Right renal pelvis (tissue), 4 donors: ENCODE measurements around the gene GPAT3. TPM values are rescaled to one million over a fixed set of nuclear protein-coding genes. Genes with fewer than 3 reads are reported as not detected.
"Not testable (repeated sequence)": the region's sequence is repeated elsewhere in the genome, so short reads cannot be mapped to it uniquely, and the experiment has no call there.

Experiments
- DNase-seq, 4 donors: peaks; one replicate each; pipeline ENCODE4 v3.0.0-alpha.2; 2013; ENCODE audit warnings: low read depth in 4 of 4, low spot score in 3 of 4, missing footprints in 1 of 4
- polyA plus RNA-seq, 4 donors: library from polyadenylated mRNA; unstranded; fragments of 120-200 nt; gene quantifications; one replicate each; pipeline ENCODE4 v1.2.1, GENCODE V29; 2013; ENCODE audit not compliant: insufficient read length in 4 of 4

The GPAT3 gene
- polyA plus RNA-seq, 4 donors = 17.4 to 24.1 (median 20.8) TPM

DNA sequence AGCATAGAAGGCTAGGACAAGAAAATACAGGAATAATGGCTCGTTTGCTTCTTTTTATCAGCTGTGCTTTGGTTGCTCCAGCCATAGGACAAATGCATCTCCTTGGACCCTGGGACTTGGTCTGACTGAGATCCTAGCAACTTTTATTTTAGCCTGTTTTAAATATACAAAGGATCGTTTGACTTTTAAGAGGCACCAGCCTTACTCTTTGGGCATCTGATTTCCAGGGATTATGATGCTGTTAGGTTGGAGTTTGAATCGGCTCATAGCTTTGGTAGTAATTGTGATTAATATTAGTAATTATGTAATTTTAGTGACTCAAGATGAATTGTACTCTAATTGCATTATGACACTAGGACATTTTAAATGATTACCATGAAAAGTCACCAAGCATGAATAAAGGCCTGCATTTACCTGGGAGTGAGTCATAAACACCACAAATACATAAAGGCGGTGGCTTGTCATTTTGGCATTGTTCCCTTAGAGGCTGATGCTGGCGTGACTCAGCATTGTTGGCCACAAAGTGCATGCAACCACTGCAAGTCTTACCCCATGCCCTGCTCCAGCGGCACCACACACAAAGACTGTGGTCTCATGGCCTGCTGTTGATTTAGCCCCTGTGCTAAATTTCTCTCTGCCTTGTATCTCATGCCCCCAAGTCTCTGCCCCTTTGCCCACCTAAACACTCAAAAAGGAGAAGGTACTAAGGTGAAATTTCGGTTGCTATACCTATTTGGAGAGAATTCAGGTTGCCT, 12.4 kb downstream of the GPAT3 start:
- no peak for DNase-seq

DNA sequence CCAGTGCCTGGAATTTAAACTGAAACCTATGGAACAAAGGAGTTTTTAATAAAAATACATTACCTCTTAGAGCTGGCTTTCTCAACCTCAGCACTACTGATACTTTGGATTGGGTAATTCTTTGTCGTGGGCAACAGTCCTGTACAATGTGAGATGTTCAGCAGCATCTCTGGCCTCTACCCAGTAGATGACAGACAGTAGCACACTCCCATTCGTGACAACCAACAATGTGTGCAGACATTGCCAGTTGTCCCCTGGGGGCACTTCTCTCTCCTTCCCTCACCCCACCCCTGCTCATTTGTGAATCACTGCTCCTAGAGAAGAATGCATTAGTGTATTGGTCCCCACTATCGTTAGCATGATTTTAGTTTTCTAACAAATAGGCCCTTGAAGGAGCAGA, 16.2 kb downstream of the GPAT3 start:
- no peak for DNase-seq

DNA sequence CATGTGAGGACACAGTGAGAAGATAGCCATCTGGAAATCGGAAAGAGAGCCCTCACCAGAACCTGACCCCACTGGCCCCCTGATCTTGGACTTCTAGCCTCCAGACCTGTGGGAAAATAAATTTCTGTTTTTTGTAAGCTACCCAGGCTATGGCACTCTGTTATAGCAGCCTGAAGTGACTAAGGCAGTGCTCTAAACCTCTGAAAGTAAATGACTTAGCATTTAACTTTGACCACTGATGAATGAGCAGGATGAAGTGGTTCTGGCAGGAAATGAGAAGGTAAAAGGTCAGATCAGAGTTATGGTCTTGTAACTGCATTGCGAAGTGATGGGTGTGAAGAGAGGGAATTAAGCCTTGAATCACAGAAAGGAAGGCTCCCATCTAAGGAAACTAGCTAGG, 17.0 kb downstream of the GPAT3 start:
- DNase-seq = no peak

DNA sequence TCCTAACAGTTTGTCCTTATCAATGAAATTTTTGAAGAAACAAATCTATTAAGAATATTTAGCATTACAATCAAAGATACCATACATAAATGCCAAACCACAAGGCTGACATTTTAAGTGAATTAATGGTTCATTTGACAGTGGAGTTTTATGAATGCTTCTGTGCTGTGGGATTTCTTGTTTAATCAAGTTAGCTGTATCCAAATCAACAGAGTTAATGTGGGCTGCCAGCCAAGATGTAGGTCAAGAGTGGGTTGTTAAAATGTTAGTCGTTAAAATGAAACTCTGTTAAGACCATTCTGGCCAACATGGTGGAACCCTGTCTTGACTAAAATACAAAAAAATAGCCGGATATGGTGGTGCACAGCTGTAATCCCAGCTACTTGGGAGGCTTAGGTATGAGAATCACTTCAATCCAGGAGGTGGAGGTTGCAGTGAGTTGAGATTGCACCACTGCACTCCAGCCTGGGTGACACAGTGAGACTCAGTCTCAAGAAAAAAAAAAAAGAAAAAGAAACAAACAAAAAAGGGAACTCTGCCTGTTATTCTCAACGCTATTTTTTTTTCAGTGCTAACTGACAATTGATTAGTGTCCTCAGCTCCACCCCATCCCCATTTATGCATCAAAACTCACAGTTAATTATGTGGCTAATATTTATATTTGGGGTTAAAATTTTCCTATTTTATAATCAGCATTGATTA, 20.2 kb downstream of the GPAT3 start:
- no peak for DNase-seq

DNA sequence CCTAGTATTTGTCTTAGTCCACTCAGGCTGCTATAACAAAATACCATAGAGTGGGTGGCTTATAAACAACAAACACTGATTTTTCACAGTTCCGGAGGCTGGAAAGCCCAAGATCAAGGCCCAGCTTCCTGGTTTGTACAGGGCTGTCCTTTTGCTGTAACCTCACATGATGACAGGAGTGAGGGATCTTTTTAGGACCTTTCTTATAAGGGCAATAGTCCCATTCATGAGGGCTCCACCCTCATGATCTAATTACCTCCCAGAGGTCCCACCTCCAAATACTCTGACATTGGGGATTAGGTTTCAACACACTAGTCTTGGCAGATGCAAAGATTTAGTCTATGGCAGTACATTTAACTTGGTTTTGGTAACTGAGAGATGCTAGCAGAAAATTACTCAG, 20.9 kb downstream of the GPAT3 start:
- DNase-seq = no peak

DNA sequence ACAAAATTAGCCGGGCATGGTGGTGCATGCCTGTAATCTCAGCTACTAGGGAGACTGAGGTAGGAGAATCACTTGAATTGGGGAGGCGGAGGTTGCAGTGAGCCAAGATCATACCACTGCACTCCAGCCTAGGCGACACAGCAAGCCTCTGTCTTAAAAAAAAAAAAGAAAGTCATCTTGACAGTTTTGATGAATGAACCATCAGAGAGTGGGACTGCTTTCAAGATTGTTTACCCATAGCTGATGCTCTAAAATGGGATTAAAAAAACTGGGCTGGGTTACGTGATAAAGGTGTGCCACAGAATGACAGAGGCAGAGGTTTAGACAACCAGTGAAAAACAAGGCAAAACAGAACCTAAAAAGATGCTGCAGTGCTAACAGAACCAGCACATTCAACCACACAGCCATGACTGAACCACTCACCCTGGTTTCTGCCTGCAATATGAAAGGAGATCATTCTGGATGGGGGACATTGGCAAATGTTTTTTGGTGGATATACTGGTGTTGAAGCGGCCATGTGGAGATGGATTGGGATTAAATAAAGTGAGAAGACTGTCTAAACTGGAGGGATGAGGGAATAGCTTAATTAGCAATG, 22.2 kb downstream of the GPAT3 start:
- no peak for DNase-seq

DNA sequence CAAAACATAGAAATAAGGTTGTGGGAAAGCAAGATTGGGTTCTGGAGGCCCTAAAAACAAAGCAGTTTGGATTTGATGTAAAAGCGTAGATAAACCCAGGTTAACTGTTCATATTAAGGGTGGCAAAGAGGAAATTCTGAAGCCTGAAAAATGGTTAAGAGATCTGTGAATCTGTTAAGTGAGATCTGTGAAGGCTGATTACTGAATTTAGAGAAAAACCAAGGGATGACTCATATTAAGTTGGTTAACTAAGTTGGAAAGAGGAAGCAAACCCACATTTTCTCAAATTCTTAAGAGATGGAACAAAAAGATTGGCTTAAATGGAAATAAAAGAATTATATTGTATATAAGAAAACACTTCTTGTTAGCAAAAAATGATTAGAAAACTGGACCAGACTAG, 22.8 kb downstream of the GPAT3 start:
- DNase-seq = no peak

DNA sequence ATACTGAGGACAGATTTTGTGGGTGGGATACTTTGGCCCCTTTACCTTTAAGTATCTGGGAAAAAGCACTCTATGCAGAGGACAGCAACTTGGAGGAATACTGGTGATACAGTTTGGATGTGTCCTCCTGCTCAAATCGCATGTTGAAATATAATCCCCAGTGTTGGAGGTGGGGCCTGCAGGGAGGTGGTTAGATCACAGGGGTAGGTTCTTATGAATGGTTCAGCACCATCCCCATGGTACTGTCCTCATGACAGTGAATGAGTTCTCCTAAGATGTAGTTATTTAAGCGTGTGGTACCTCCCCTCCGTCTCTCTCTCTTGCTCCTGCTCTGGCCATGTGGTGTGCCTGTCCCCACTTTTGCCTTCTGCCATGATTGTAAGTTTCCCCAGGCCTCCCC, 24.6 kb downstream of the GPAT3 start:
- DNase-seq = no peak

DNA sequence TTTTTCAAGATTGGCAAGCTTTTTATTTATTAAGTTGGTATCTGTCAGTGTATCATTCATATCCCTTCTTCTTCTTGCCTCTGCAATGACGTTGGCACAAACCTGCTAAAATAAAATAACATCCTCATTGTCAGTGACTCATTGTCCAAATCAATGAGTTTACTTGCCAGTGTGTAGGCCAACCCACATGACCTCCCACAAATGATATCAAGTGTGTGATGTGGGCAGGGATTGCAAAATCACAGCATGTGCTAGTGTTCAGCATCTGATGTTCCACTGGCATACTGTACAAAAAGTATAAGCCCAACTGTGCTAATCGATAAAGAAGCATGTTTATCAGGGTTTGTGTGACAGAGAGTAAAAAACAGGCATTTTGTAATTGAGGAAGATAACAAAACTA, 25.5 kb downstream of the GPAT3 start:
- no peak for DNase-seq

DNA sequence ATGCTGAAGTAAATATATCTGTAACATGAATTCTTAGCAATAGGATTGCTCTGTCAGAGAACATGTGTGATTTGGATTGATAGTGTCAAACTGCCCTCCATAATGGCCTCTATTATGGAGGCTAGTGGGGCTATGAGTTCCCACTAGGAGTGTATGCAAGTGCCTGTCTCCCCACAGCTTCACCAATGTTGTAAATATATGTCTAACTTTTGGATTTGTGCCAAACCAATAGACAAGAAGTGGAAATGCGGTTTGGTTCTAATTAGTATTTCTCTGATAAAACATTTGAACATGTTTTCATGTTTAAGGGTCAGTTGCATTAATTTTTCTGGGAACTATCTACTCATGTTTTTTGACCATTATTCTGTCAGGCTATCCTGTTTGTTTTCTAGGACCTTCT, 28.1 kb downstream of the GPAT3 start:
- DNase-seq = no peak

DNA sequence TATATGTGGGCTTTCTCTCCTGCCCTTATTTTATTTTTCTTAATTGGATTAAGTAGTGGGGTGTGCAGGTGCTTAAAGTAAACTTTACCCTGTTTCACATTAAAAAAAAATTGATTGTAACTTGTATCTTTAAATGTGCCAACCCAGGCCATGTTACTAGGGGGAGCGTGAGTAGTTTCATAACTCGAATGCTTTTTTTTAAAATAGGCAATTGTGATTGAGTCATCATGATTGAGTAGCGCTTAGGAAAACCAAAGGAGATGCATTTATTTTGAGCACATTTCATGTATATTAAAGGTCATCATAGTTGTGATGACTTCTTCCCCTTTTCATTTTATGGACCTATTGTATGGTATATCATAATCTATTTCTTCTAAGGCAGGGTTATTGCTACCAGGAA, 32.2 kb downstream of the GPAT3 start:
- DNase-seq = no peak

DNA sequence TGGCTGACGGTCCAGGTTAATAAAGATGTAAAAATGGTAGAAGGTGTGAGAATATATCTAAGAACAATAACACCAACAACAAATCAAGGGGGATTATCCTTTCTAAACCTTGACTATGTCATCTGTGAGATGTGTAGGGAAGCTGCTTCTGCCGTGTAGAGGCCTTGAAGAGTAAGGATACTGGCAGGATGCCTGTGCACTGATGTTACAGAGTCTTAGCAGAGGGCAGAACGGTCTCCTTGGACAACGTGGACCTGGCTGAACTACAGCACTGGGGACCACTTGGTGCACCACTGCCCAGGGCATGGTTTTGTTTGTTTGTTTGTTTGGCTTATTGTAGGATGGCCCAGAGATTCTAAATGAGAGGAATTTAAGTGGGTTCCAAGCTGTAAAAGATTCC, 33.5 kb downstream of the GPAT3 start:
- DNase-seq = no peak

DNA sequence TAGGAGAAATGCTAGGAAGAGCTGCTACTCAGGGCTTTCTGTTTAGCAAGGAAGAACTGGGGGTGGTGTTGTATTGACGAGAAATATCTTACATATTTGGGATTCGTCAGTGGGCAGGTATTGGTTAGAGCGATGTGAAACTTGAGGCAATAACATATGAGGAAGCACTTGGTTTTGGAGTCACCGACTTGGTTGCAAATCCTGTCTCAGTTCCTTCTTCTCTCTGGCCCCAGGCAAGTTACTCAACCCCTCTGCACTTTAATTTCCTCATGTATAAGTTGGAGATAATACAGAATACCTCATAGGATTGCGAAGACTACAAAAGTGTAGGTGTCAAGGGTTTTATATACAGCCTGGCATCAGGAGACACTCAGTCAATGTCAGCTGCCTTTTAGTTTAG, 34.1 kb downstream of the GPAT3 start:
- DNase-seq = no peak

DNA sequence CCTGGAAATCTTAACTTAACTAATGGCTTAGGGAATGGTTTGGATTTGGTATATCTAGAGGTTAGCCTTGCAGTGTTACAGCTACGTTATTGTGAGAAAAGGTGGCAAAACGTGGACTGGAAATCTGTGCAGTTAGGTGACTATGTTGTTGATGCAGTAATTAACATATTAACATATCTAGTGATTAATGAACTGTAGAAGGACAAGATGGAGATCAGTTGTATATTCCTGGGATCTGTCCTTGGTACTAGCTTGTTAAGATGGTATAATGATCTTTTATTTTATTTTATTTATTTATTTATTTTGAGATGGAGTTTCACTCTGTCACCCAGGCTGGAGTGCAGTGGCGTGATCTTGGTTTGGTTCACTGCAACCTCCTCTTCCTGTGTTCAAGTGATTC, 36.9 kb downstream of the GPAT3 start:
- no peak for DNase-seq

DNA sequence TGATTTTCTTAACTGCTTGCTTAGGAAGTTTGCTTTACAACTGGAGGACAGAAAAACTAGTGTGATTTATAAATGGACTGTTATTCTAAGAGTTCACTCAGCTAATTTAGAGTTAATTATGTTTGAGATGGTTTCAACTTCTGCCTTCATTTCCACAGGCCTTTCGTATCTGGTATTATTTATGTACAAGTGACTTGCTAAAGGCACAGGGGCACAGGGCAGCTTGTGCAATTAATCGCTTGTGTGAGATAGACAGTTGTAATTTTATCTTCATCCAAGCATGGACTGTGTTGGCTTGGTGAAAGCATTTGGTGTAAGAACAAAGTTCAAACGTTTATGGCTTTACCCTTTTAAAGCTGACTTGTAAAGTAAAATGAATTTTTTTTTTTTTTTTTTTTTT, 38.3 kb downstream of the GPAT3 start:
- DNase-seq = peak; percentile 31 to 71 (median 55)

DNA sequence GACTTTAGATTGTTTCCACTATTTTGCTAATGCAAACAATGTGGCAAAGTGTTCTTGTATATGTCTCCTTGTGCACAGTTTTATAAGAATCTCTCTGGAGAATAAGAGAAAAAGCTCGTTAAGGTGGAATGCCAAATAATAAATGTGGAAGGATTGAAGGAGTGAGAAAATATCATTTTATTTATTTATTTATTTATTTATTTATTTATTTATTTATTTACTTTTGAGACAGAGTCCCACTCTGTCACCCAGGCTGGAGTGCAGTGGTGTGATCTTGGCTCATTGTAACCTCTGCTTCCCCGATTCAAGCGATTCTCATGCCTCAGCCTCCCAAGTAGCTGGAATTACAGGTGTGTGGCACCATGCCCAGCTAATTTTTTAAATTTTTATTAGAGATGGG, 40.3 kb downstream of the GPAT3 start:
- not testable (repeated sequence) for DNase-seq

DNA sequence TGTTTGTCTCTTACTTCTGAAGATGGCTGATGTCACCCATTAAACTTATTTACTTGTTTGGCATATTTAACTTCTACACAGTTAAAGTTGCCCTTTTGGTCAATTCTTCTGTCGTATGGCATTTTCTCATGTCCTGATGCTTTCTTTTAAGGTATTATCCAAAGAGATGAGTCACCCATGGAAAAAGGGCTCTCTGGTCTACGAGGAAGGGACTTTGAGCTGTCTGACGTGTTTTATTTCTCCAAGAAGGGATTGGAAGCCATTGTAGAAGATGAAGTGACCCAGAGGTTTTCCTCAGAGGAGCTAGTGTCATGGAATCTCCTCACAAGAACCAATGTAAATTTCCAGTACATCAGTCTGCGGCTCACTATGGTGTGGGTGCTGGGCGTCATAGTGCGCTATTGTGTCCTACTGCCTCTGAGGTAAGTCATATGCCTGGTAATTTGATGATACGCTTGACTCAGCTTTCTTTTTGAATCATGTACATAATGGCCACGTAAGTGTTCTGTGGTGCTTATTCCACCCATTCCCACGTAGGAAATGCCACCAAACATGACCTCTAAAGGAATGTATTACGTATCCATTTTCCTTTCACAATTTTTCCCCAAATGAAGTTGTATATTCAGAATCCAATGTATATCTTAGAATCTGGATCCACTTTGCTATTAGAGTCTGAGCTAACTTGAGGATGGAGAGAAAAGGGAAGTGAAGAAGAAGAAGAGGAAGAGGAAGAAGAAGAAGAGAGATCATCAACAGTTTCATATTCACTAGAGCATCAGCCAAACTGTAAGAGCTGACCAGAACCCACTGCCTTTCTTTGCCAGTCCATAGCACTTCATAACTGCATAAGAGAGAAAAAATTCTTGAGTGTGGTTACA, 45.7 kb downstream of the GPAT3 start:
- no peak for DNase-seq

DNA sequence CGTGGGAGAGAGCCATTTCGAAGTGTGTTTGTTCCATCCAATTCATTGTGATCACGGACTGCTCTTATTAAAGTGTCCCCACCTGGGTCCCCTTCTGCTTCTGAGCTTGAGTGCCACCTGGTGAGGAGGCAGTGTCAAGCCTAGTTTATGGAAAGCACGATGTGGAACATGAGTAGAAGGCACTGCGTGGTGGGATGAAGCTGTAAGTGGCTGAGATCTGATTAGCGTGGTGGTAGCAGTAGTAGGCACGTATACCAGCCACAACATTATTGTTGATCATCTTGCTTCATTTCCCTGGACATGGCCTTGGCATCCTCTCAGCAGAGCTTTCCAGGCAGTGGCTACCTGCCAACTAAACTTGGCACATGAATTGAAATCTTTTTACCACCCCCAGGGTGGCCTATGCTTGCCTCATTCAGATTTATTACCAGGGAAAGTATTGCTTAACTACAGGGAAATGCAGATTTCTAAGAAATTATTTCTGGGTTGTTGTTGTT, 46.4 kb downstream of the GPAT3 start:
- DNase-seq = no peak

DNA sequence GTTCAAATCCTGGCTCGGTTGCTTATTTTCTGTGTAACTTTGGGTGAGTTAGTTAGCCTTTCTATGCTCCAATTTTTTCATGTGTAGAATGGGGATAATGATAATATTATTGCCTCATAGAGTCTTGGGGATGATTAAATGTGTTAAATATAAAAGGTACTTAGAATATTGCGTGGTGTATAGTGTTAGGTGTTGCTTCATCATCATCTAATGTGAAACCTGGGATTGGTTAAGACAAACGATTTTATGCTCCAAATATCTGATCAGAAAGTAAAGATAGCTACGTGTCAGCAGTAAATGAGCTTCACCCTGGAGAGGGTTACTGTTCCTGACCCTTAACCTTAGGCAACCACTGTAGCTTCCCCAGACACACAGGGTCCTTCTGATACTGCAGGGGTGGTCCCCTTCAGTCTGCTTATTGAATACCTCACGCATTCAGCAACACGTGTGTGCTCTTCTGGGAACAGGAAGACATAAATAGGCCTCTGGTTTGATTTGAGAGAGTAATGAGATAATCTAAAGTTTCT, 50.1 kb downstream of the GPAT3 start:
- no peak for DNase-seq

DNA sequence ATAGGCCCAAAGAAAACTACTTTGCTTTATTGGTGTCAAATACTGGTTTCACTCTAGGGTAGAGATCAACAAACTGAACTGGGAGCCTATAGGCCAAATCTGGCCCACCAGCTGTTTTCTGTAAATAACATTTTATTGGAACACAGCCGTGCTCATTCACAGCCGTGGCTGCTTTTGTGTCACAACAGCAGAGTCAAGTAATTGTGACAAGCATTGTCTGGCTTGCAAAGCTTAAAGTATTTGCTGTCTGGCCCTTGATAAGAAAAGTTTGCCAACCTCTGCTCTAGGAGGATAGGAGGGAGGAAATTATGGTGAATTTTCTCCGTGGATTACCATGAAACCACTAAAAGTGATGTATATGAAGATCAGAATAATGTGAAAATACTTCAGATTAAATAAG, 53.4 kb downstream of the GPAT3 start:
- no peak for DNase-seq

DNA sequence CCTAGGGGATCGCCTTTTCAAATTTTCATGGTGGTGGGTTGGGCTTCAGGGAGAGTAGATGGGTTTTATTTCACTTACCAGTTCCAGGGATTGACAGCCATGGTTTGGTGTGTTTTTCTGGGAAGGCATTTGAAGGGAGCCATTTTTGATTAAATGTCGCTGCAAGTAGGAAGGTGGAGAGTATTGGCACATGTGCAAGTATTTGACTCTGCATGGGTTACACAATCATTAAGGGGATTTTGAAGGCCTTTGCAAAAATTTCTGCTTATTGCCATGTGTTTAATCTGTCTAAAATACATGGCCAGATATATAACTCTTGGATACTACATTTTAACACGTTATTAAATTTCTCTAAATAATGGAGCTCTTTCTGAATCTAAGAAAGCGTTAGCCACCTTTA, 55.1 kb downstream of the GPAT3 start:
- DNase-seq = no peak
